Endodermal cell (in vitro differentiated cells): ENCODE results near the gene C1QTNF9. TPM values are rescaled to one million over a fixed set of nuclear protein-coding genes. Genes with fewer than 3 reads are reported as not detected.
"Not testable (repeated sequence)": the region's sequence is repeated elsewhere in the genome, so short reads cannot be mapped to it uniquely, and the experiment has no call there.

Experiments used
- DNase-seq: peaks from one replicate; pipeline ENCODE4 v3.0.0-alpha.2; 2017
- H3K27ac ChIP-seq: 2 replicates; pipeline ENCODE4 v1.5.1; 2013; ENCODE audit warnings: mild to moderate bottlenecking, low read depth, low read length, moderate library complexity
- H3K27me3 ChIP-seq: 2 replicates; pipeline ENCODE4 v1.6.1; 2013; ENCODE audit warnings: mild to moderate bottlenecking, low read length, moderate library complexity; ENCODE audit not compliant: insufficient read depth, control insufficient read depth, poor library complexity, severe bottlenecking
- H3K36me3 ChIP-seq: 2 replicates; pipeline ENCODE4 v1.7.0; 2013; ENCODE audit warnings: mild to moderate bottlenecking, low read length, moderate library complexity; ENCODE audit not compliant: control insufficient read depth, insufficient read depth
- H3K4me1 ChIP-seq: one replicate; pipeline ENCODE4 v1.7.0; 2013; ENCODE audit warnings: low read length; ENCODE audit not compliant: control insufficient read depth, insufficient read depth
- H3K4me3 ChIP-seq: 2 replicates; pipeline ENCODE4 v1.5.1; 2013; ENCODE audit warnings: mild to moderate bottlenecking, low read length, moderate library complexity
- H3K9ac ChIP-seq: 2 replicates; pipeline ENCODE4 v1.6.1; 2013; ENCODE audit warnings: mild to moderate bottlenecking, low read length, moderate library complexity; ENCODE audit not compliant: poor library complexity, severe bottlenecking; ENCODE audit errors: extremely low read depth
- H3K9me3 ChIP-seq: 2 replicates; pipeline ENCODE4 v1.6.1; 2013; ENCODE audit warnings: mild to moderate bottlenecking, low read length, moderate library complexity; ENCODE audit not compliant: control insufficient read depth
- H3K27ac Mint-ChIP-seq: 2 replicates; pipeline ENCODE4 v1.8.0; 2020; ENCODE audit warnings: mixed read lengths
- H3K27me3 Mint-ChIP-seq: 2 replicates; pipeline ENCODE4 v1.8.0; 2021; ENCODE audit warnings: mild to moderate bottlenecking, mixed read lengths; ENCODE audit not compliant: insufficient read depth
- H3K36me3 Mint-ChIP-seq: 2 replicates; pipeline ENCODE4 v1.8.0; 2020; ENCODE audit warnings: low read depth, mixed read lengths
- H3K4me1 Mint-ChIP-seq: 2 replicates; pipeline ENCODE4 v1.8.0; 2020; ENCODE audit warnings: mixed read lengths
- H3K4me3 Mint-ChIP-seq: 2 replicates; pipeline ENCODE4 v1.8.0; 2020; ENCODE audit warnings: mild to moderate bottlenecking, moderate library complexity, mixed read lengths
- H3K9me3 Mint-ChIP-seq: 2 replicates; pipeline ENCODE4 v1.8.0; 2020; ENCODE audit warnings: mild to moderate bottlenecking, mixed read lengths
- CTCF ChIP-seq: fragments of 200-600 bp; sonication (generic); conservative IDR thresholded peaks from 2 replicates; pipeline ENCODE4 v1.5.0; 2021; ENCODE audit warnings: antibody characterized with exemption, mild to moderate bottlenecking
- WGBS, 2 experiments: methylation state at CpG; one replicate each; pipeline versions ENCODE4 v1.1.5 to v1.1.7; 2013; ENCODE audit warnings: missing lambda C conversion rate in 2 of 2, mixed read lengths in 1 of 2; ENCODE audit not compliant: insufficient coverage in 1 of 2, insufficient read length in 1 of 2; 5-methylcytosine and 5-hydroxymethylcytosine counted together
- total RNA-seq, 2 donors: library from RNA; stranded (reverse); fragmentation: NEBNext Ultra II Directional in 1 of 2; extraction: Animal tissue kit (Norgen Biotek cat#: 25700) in 1 of 2; gene quantifications; 2 replicates in 1 of 2; 3 replicates in 1 of 2; pipeline ENCODE4 v1.2.1, GENCODE V29; 2021

Gene C1QTNF9
- total RNA-seq, 2 donors from 2014 or later = not detected

GRCh38 chr13:24308488-24309020, 826 bp upstream of the C1QTNF9 start:
- H3K4me3 Mint-ChIP-seq = no peak overlapping the region
- Histone ChIP-seq H3K9me3 (no peaks in the 10 kb centered on the region), H3K4me3 (no peak overlapping the region), H3K36me3 (peaks cover 4% of the 10 kb centered on the region), H3K27me3 (no peaks in the 10 kb centered on the region), H3K27ac (no peak overlapping the region), H3K9ac (no peak overlapping the region), H3K4me1 (peaks cover 3% of the 10 kb centered on the region)
- no peak for TF ChIP-seq CTCF
- H3K9me3 Mint-ChIP-seq = no peaks in the 10 kb centered on the region
- H3K27ac Mint-ChIP-seq = no peak overlapping the region
- 95 to 97% methylated on average over 24 to 37 of the region's 37 CpGs for whole genome bisulfite sequencing, 2 experiments
- peaks cover 8% of the 10 kb centered on the region for H3K4me1 Mint-ChIP-seq
- DNase-seq = no peak
- H3K27me3 Mint-ChIP-seq = no peaks in the 10 kb centered on the region
- no peaks in the 10 kb centered on the region for H3K36me3 Mint-ChIP-seq

GRCh38 chr13:24313439-24313838, 4.1 kb downstream of the C1QTNF9 start:
- Histone ChIP-seq H3K27ac (no peak overlapping the region), H3K36me3 (no peaks in the 10 kb centered on the region), H3K4me1 (no peaks in the 10 kb centered on the region), H3K9me3 (no peaks in the 10 kb centered on the region), H3K4me3 (no peak overlapping the region), H3K27me3 (no peaks in the 10 kb centered on the region), H3K9ac (no peak overlapping the region)
- Mint-ChIP-seq H3K36me3 (no peaks in the 10 kb centered on the region), H3K27ac (no peak overlapping the region), H3K4me1 (no peaks in the 10 kb centered on the region), H3K9me3 (peaks cover 3% of the 10 kb centered on the region), H3K27me3 (no peaks in the 10 kb centered on the region), H3K4me3 (no peak overlapping the region)
- TF ChIP-seq CTCF = peak; percentile 47
- 74 to 100% methylated on average over 2 to 5 of the region's 5 CpGs for WGBS, 2 experiments
- DNase-seq = no peak

- DNase-seq, H3K9me3 ChIP-seq, H3K27me3 Mint-ChIP-seq, H3K4me3 Mint-ChIP-seq, H3K4me3 ChIP-seq, H3K4me1 ChIP-seq, H3K9me3 Mint-ChIP-seq, H3K27me3 ChIP-seq, H3K4me1 Mint-ChIP-seq, H3K27ac ChIP-seq, H3K27ac Mint-ChIP-seq, H3K36me3 Mint-ChIP-seq, H3K9ac ChIP-seq, H3K36me3 ChIP-seq: not testable (repeated sequence)
- 90% methylated on average over 8 of the region's 10 CpGs; no CpG with 5 or more reads in 1 of the 2 experiments for WGBS, 2 experiments
Measured at GRCh38 chr13:24317835-24318234, 8.5 kb downstream of the C1QTNF9 start.

- not testable (repeated sequence) for H3K27me3 Mint-ChIP-seq, H3K9me3 ChIP-seq, H3K4me1 Mint-ChIP-seq, H3K36me3 Mint-ChIP-seq, H3K27me3 ChIP-seq, H3K27ac ChIP-seq, H3K4me3 ChIP-seq, DNase-seq, H3K9me3 Mint-ChIP-seq, H3K9ac ChIP-seq, H3K4me1 ChIP-seq, H3K27ac Mint-ChIP-seq, H3K4me3 Mint-ChIP-seq, H3K36me3 ChIP-seq
- 89 to 100% methylated on average over 1 to 3 of the region's 4 CpGs for WGBS, 2 experiments
Measured at GRCh38 chr13:24318878-24319277, 9.5 kb downstream of the C1QTNF9 start.

GRCh38 chr13:24319641-24320040, 10.3 kb downstream of the C1QTNF9 start:
- H3K36me3 ChIP-seq, H3K4me1 ChIP-seq, H3K9me3 Mint-ChIP-seq, H3K27me3 Mint-ChIP-seq, H3K27me3 ChIP-seq, H3K9me3 ChIP-seq, DNase-seq, H3K9ac ChIP-seq, H3K36me3 Mint-ChIP-seq, H3K4me3 Mint-ChIP-seq, H3K4me1 Mint-ChIP-seq, H3K27ac Mint-ChIP-seq, H3K4me3 ChIP-seq, H3K27ac ChIP-seq: not testable (repeated sequence)
- 89% methylated on average over 6 of the region's 6 CpGs; no CpG with 5 or more reads in 1 of the 2 experiments for whole genome bisulfite sequencing, 2 experiments

- H3K4me3 ChIP-seq, H3K36me3 ChIP-seq, DNase-seq, H3K9me3 Mint-ChIP-seq, H3K36me3 Mint-ChIP-seq, H3K4me1 ChIP-seq, H3K27me3 Mint-ChIP-seq, H3K4me3 Mint-ChIP-seq, H3K9ac ChIP-seq, H3K9me3 ChIP-seq, H3K4me1 Mint-ChIP-seq, H3K27me3 ChIP-seq, H3K27ac ChIP-seq, H3K27ac Mint-ChIP-seq: not testable (repeated sequence)
- 92 to 100% methylated on average over 2 to 7 of the region's 8 CpGs for WGBS, 2 experiments
Measured at GRCh38 chr13:24321416-24321815, 12.0 kb downstream of the C1QTNF9 start.
